SH-SY5Y (cell line): Measurements from ENCODE around the gene LTV1.

Source experiments
- GATA2 ChIP-seq: IDR thresholded peaks from 2 replicates; pipeline ENCODE4 v1.6.1; 2011; ENCODE audit warnings: mild to moderate bottlenecking, low read depth, low read length
- GATA3 ChIP-seq: IDR thresholded peaks from 2 replicates; pipeline ENCODE4 v1.6.1; 2011; ENCODE audit warnings: low read depth, mild to moderate bottlenecking, low read length, moderate library complexity

DNA sequence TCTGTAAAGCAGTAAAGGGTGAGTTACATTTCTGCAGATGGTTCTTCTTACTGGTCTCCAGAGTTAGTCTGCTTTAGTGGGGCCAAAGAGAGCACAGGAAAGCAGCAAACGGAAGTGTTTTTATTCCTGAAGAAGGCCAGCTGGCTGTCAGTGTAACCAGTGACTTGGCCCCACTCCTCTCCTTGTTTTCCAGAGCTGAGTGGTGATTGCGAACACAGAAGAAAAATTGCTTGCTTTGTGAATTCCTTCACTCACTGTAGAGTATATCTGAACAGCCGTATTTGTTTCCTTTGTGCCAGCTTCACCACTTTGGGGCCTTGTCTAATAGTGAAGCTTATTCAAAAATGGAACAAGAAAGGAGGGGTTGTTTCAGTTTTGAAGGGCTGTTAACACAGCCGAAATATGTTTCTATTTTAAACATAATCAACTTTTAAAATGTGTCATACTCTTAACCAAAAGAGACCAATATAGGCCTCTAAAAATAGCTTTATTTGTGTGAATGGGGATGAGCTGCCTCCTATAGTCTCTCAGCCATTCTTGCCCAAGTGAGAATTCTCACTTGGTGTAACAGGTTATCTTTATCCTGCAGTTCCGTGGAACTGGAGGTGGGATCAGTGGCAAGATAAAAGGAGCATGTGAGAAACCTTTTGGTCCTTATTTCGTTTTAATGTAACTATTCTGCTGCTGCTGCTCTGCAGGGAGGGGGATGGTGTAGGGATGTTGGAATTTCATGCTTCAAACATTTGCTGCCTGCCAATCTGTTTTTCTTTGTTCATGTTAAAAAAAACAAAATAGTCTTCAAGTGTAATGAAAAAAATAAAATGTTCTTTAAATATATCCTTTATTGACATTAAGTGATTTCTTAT lies 59.0 kb downstream of the LTV1 start:
- TF ChIP-seq GATA2 (no peak), GATA3 (no peak)
